ENCODE data around the gene ADGRG2.

DNA sequence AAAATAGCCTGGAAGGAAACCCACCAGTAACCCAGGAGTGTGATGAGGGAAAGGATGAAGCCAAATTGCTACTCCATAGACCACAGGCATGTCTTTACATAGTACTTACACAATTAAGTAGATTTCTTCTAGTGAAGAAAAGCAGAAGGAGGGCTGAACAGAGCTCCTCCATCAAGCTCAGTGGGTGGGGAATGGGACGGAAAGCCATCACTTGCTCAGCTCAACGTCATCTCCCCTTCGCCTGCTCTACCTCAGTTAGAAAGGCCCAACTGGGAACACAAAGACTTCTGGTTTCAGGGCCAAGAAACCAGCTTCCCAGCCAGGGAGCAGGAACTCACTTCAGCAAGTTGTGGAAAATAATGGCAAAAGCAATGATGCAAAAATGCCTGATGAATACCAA lies 36.6 kb downstream of the ADGRG2 start:
- no peak for TF ChIP-seq CTCF (tag by site-specific recombination; IDR thresholded peaks at IDR 0.05)
- TF ChIP-seq REST (tag by site-specific recombination; IDR thresholded peaks at IDR 0.05), result no peak
- no peak for TF ChIP-seq ZNF416 (tag by site-specific recombination; IDR thresholded peaks at IDR 0.05)
- TF ChIP-seq ZNF274 (IDR thresholded peaks at IDR 0.05; ENCODE audit: low read length), result no peak
- no peak for TF ChIP-seq ZNF274 (tag by site-specific recombination; IDR thresholded peaks at IDR 0.05; ENCODE audit: borderline replicate concordance)
- TF ChIP-seq, protein P1, sequence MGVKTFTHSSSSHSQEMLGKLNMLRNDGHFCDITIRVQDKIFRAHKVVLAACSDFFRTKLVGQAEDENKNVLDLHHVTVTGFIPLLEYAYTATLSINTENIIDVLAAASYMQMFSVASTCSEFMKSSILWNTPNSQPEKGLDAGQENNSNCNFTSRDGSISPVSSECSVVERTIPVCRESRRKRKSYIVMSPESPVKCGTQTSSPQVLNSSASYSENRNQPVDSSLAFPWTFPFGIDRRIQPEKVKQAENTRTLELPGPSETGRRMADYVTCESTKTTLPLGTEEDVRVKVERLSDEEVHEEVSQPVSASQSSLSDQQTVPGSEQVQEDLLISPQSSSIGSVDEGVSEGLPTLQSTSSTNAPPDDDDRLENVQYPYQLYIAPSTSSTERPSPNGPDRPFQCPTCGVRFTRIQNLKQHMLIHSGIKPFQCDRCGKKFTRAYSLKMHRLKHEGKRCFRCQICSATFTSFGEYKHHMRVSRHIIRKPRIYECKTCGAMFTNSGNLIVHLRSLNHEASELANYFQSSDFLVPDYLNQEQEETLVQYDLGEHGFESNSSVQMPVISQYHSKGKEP (tag by site-specific recombination; IDR thresholded peaks at IDR 0.05), result no peak
- TF ChIP-seq, protein P2, sequence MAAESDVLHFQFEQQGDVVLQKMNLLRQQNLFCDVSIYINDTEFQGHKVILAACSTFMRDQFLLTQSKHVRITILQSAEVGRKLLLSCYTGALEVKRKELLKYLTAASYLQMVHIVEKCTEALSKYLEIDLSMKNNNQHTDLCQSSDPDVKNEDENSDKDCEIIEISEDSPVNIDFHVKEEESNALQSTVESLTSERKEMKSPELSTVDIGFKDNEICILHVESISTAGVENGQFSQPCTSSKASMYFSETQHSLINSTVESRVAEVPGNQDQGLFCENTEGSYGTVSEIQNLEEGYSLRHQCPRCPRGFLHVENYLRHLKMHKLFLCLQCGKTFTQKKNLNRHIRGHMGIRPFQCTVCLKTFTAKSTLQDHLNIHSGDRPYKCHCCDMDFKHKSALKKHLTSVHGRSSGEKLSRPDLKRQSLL (tag by site-specific recombination; IDR thresholded peaks at IDR 0.05), result no peak
- no peak for TF ChIP-seq ZNF133 (tag by site-specific recombination; IDR thresholded peaks at IDR 0.05)

Data from HEK293 (cell line).